B cell (primary cell): ENCODE data around the gene CDKL4. TPM values are rescaled to one million over a fixed set of nuclear protein-coding genes. Genes with fewer than 3 reads are reported as not detected.
"Not testable (repeated sequence)": the region's sequence is repeated elsewhere in the genome, so short reads cannot be mapped to it uniquely, and the experiment has no call there.

Source experiments
- ATAC-seq: fragments of 200-7000 bp; cut with Tn5 transposase; one replicate; pipeline ENCODE4 v1.10.0; 2021; ENCODE audit warnings: low read depth, mild to moderate bottlenecking, moderate number of reproducible peaks, moderate library complexity
- CTCF ChIA-PET: fragments of 350-600 bp; sonication (Branson Sonifier 250); formaldehyde crosslinking; loops from one replicate; lab custom pipeline; 2021; ENCODE audit warnings: antibody characterized with exemption, inconsistent platforms; lab: Charles Lee
- POLR2A ChIA-PET: fragments of 350-600 bp; sonication (Branson Sonifier 250); formaldehyde crosslinking; loops from one replicate; lab custom pipeline; 2021; ENCODE audit warnings: antibody characterized with exemption; lab: Charles Lee
- DNase-seq: peaks from one replicate; pipeline ENCODE4 v3.0.0; 2013
- H2AFZ ChIP-seq: 2 replicates; pipeline ENCODE4 v1.6.1; 2012; ENCODE audit warnings: mild to moderate bottlenecking, low read depth, low read length; ENCODE audit not compliant: insufficient read depth, poor library complexity, severe bottlenecking
- H3K27ac ChIP-seq, 2 donors: 1 replicate in 1 of 2; 2 replicates in 1 of 2; pipeline ENCODE4 v1.5.1; 2012 to 2013; ENCODE audit warnings: low read length in 2 of 2, mild to moderate bottlenecking in 2 of 2, moderate library complexity in 1 of 2
- H3K27me3 ChIP-seq, 4 experiments: fragments of 200-600 bp in 1 of 4; sonication (generic) in 1 of 4; replicated peaks in 1 of 4; 1 replicate in 2 of 4; 2 replicates in 2 of 4; pipeline versions ENCODE4 v1.6.1 to v1.7.0; 2013 to 2016; ENCODE audit warnings: low read length in 3 of 4, mild to moderate bottlenecking in 2 of 4, mixed read lengths in 1 of 4, moderate library complexity in 1 of 4; ENCODE audit not compliant: insufficient read depth in 4 of 4, control insufficient read depth in 3 of 4; ENCODE audit errors: control extremely low read depth in 1 of 4
- H3K36me3 ChIP-seq, 2 experiments: replicated peaks in 1 of 2; 1 replicate in 1 of 2; 2 replicates in 1 of 2; pipeline versions ENCODE4 v1.6.1 to v1.7.1; 2013; ENCODE audit warnings: low read length in 1 of 2; ENCODE audit not compliant: insufficient read depth in 2 of 2, control insufficient read depth in 1 of 2; ENCODE audit errors: control extremely low read depth in 1 of 2, extremely low read depth in 1 of 2
- H3K4me1 ChIP-seq, 2 donors: fragments of 200-600 bp in 1 of 2; sonication (generic) in 1 of 2; 1 replicate in 1 of 2; 2 replicates in 1 of 2; pipeline versions ENCODE4 v1.5.1 to v1.6.1; 2013 to 2017; ENCODE audit warnings: low read length in 2 of 2; ENCODE audit not compliant: control insufficient read depth in 2 of 2, insufficient read depth in 2 of 2
- H3K4me2 ChIP-seq: replicated peaks from 2 replicates; pipeline ENCODE3; 2012; ENCODE audit warnings: mild to moderate bottlenecking, low read depth, low read length; ENCODE audit not compliant: poor library complexity, severe bottlenecking
- H3K4me3 ChIP-seq, 5 experiments: fragments of 200-600 bp in 1 of 5; sonication (generic) in 1 of 5; 1 replicate in 3 of 5; 2 replicates in 2 of 5; pipeline versions ENCODE4 v1.5.1 to v1.7.0; 2011 to 2016; ENCODE audit warnings: low read length in 4 of 5, mild to moderate bottlenecking in 4 of 5, low read depth in 2 of 5, control low read depth in 1 of 5, moderate library complexity in 1 of 5; ENCODE audit not compliant: insufficient read depth in 1 of 5; ENCODE audit errors: control extremely low read depth in 1 of 5, extremely low read depth in 1 of 5
- H3K79me2 ChIP-seq: fragments of 200-600 bp; sonication (generic); one replicate; pipeline ENCODE4 v1.6.0; 2016; ENCODE audit warnings: low read length; ENCODE audit not compliant: control insufficient read depth, insufficient read depth
- H3K9ac ChIP-seq: fragments of 200-600 bp; sonication (generic); 2 replicates; pipeline ENCODE4 v1.6.1; 2017; ENCODE audit warnings: mild to moderate bottlenecking, low read length, moderate library complexity
- H3K9me3 ChIP-seq, 3 donors: one replicate each; pipeline versions ENCODE4 v1.6.1 to v1.7.1; 2013; ENCODE audit warnings: low read length in 2 of 3; ENCODE audit not compliant: control insufficient read depth in 2 of 3, insufficient read depth in 1 of 3; ENCODE audit errors: control extremely low read depth in 1 of 3
- H4K20me1 ChIP-seq: 2 replicates; pipeline ENCODE4 v1.6.0; 2012; ENCODE audit warnings: mild to moderate bottlenecking, low read length; ENCODE audit not compliant: insufficient read depth, control insufficient read depth, poor library complexity, severe bottlenecking
- H3K27ac Mint-ChIP-seq: one replicate; pipeline ENCODE4 v1.8.0; 2021; ENCODE audit warnings: mixed read lengths
- H3K27me3 Mint-ChIP-seq: one replicate; pipeline ENCODE4 v1.8.0; 2021; ENCODE audit warnings: mixed read lengths
- H3K4me1 Mint-ChIP-seq: one replicate; pipeline ENCODE4 v1.8.0; 2021; ENCODE audit warnings: mixed read lengths
- H3K4me3 Mint-ChIP-seq: one replicate; pipeline ENCODE4 v1.8.0; 2021; ENCODE audit warnings: mixed read lengths
- H3K9me3 Mint-ChIP-seq: one replicate; pipeline ENCODE4 v1.8.0; 2022; ENCODE audit warnings: mixed read lengths; ENCODE audit not compliant: insufficient read depth
- EZH2 ChIP-seq: IDR thresholded peaks from 2 replicates; pipeline ENCODE4 v1.6.1; 2012; ENCODE audit warnings: borderline replicate concordance, low read depth, mild to moderate bottlenecking, moderate library complexity, low read length; ENCODE audit not compliant: insufficient read depth, poor library complexity, severe bottlenecking
- WGBS: methylation state at CpG from one replicate; pipeline ENCODE4 v1.1.5; 2013; ENCODE audit warnings: missing lambda C conversion rate; ENCODE audit not compliant: insufficient coverage; 5-methylcytosine and 5-hydroxymethylcytosine counted together
- intact Hi-C: fragments of 100-400 bp; cut with micrococcal nuclease; formaldehyde crosslinking; loops from one replicate; pipeline ENCODE4 v1.10.0; 2022
- polyA plus RNA-seq: library from polyadenylated mRNA; depleted of rRNA; stranded (reverse); fragments of >200 nt; gene quantifications from 2 replicates; pipeline ENCODE4 v1.2.3, GENCODE V29; 2012
- total RNA-seq, 2 donors: library from RNA; stranded (reverse); fragments of 120-200 nt in 1 of 2; gene quantifications; 1 replicate in 1 of 2; 2 replicates in 1 of 2; pipeline versions ENCODE4 v1.2.3 to v1.2.4, GENCODE V29; 2013 to 2022
- TF ChIP-seq, protein P1 (sequence below): fragments of 200-600 bp; IDR thresholded peaks from one replicate; pipeline ENCODE4 v1.8.0; 2022; ENCODE audit warnings: antibody characterized with exemption, mild to moderate bottlenecking

Gene CDKL4
- total and polyA plus RNA-seq, 2 donors (not counting 1 experiment from before 2014, with no cell fraction given), result not detected

DNA sequence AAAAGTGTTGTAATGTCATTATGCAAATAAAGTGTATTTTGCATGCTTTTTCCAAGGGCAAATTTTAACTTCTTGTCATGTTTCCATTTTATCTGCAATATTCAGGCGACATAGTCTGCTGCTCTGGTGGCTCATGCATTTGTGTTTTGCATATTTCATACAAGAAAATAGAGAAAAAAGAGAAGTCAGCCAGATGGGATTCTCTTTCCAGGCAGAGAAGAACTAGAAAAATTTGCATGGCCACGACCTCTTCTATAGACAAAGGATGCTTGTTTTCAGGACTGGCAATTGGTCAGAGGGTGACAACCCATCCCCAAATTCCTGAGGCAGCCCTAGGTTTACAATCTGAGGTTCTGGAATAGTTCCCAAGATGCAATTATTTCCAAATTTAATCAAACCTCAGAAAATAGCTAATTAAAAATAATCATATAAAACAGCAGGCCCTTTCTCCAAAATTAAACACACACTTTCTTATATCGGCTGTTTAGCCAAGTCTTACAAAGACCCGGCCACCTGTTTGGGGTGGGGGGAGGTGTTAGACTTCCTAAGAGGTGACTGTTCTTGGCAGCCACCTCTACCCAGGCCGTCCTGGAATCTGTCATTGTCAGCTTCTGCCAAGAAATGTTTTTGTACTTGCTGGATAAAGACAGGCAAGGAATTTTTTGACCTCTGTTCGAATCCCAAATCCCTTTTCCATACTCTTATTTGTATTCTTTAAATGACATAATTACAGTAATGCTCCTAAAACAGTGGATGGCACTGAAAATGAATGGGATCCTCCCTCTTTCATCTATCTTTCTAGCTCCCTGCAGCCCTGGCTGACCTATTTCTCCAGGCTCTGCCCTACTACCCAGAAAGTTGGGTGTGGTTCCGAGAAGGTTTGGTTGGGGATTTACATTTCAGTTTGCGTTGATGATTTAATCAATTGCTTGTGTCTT is 102.2 kb downstream of the CDKL4 start:
- no peaks in the 10 kb centered on the region for H3K27me3 ChIP-seq
- H3K9ac ChIP-seq, result peak overlapping the region; percentile 42
- H3K4me1 ChIP-seq, result peaks cover 33 to 37% of the 10 kb centered on the region in 2 donors
- H3K4me2 ChIP-seq, result peak overlapping the region; percentile 60
- H3K27me3 Mint-ChIP-seq, result no peaks in the 10 kb centered on the region
- H3K27ac Mint-ChIP-seq, result peak overlapping the region; percentile 75
- peak overlapping the region in 1 of 5 experiments; percentile 30 for H3K4me3 ChIP-seq
- ChIA-PET POLR2A (interaction anchor here (1.7 to 2.6 kb wide), 2 partner anchors 17 to 21 kb away, joined by 3 to 8 read pairs; partner anchors contain the start of gene SOS1), CTCF (interaction anchor here (1.1 to 3.2 kb wide), 5 partner anchors 9 to 87 kb away, joined by 3 to 18 read pairs (median 7); partner anchors contain the start of gene SOS1)
- no peaks in the 10 kb centered on the region for H3K36me3 ChIP-seq
- peaks cover 0 to 3% (median 0%) of the 10 kb centered on the region in 3 donors for H3K9me3 ChIP-seq
- peak overlapping the region; percentile 50 to 59 for H3K27ac ChIP-seq
- intact Hi-C loops, result loop anchor here (1.0 to 5.0 kb wide), 3 partner anchors 12 to 351 kb away; no protein-coding TSS in a partner anchor
- peaks cover 41% of the 10 kb centered on the region for H3K4me1 Mint-ChIP-seq
- H3K4me3 Mint-ChIP-seq, result peak overlapping the region; percentile 69
- 0% methylated on average over 1 of the region's 8 CpGs for whole genome bisulfite sequencing
- TF ChIP-seq, protein P1, sequence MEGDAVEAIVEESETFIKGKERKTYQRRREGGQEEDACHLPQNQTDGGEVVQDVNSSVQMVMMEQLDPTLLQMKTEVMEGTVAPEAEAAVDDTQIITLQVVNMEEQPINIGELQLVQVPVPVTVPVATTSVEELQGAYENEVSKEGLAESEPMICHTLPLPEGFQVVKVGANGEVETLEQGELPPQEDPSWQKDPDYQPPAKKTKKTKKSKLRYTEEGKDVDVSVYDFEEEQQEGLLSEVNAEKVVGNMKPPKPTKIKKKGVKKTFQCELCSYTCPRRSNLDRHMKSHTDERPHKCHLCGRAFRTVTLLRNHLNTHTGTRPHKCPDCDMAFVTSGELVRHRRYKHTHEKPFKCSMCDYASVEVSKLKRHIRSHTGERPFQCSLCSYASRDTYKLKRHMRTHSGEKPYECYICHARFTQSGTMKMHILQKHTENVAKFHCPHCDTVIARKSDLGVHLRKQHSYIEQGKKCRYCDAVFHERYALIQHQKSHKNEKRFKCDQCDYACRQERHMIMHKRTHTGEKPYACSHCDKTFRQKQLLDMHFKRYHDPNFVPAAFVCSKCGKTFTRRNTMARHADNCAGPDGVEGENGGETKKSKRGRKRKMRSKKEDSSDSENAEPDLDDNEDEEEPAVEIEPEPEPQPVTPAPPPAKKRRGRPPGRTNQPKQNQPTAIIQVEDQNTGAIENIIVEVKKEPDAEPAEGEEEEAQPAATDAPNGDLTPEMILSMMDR, result no peak
- no peak for TF ChIP-seq EZH2
- no peaks in the 10 kb centered on the region for H3K9me3 Mint-ChIP-seq
- peak; percentile 85 for ATAC-seq
- H4K20me1 ChIP-seq, result no peaks in the 10 kb centered on the region
- peak; percentile 74 for DNase-seq
- no peaks in the 10 kb centered on the region for H3K79me2 ChIP-seq
- no peak overlapping the region for H2AFZ ChIP-seq

DNA sequence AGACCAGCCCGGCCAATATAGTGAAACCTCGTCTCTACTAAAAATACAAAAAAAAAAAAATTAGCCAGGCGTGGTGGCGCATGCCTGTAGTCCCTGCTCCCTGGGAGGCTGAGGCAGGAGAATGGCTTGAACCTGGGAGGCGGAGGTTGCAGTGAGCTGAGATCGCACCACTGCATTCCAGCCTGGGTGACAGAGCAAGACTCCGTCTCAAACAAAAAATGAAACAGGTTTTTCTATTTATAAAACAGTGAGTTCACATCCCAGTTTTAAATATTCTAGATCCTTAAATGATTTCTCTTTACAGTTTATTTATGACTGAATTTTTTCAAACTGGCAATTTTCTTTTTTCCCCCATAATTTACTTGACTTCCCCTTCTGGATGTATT is 102.8 kb downstream of the CDKL4 start:
- not testable (repeated sequence) for DNase-seq, H4K20me1 ChIP-seq, H3K27me3 ChIP-seq, H3K36me3 ChIP-seq, H3K27me3 Mint-ChIP-seq, H3K9me3 ChIP-seq, H3K9me3 Mint-ChIP-seq, H2AFZ ChIP-seq, H3K79me2 ChIP-seq
- Mint-ChIP-seq H3K4me1 (peaks cover 44% of the 10 kb centered on the region), H3K4me3 (peak overlapping the region; percentile 69), H3K27ac (peak overlapping the region; percentile 75)
- H3K4me1 ChIP-seq, result peaks cover 35 to 39% of the 10 kb centered on the region in 2 donors
- peak overlapping the region in 1 of 5 experiments; percentile 30 for H3K4me3 ChIP-seq
- CTCF ChIA-PET, result interaction anchor here (1.6 to 3.2 kb wide), 4 partner anchors 8 to 88 kb away, joined by 4 to 18 read pairs (median 11); partner anchors contain the start of gene SOS1
- intact Hi-C loops, result loop anchor here (1.0 to 5.0 kb wide), 3 partner anchors 12 to 351 kb away; no protein-coding TSS in a partner anchor
- H3K4me2 ChIP-seq, result peak overlapping the region; percentile 60
- ATAC-seq, result peak; percentile 8
- POLR2A ChIA-PET, result interaction anchor here (1.6 to 2.6 kb wide), 2 partner anchors 14 to 17 kb away, joined by 3 to 8 read pairs; no protein-coding TSS in a partner anchor
- H3K9ac ChIP-seq, result peak overlapping the region; percentile 42
- peak overlapping the region; percentile 50 to 59 for H3K27ac ChIP-seq
- 40% methylated on average over 3 of the region's 7 CpGs for WGBS
